NCI-H82 treated with DMSO at 0.1 percent for 48 hours (cell line): ENCODE data around the gene TRAF3IP1.
"Not testable (repeated sequence)": the region's sequence is repeated elsewhere in the genome, so short reads cannot be mapped to it uniquely, and the experiment has no call there.

Experiments used
- DNase-seq: peaks from one replicate; lab custom pipeline; 2025; ENCODE audit not compliant: unreplicated experiment; lab: John Stamatoyannopoulos, UW

TRAF3IP1 gene

DNA sequence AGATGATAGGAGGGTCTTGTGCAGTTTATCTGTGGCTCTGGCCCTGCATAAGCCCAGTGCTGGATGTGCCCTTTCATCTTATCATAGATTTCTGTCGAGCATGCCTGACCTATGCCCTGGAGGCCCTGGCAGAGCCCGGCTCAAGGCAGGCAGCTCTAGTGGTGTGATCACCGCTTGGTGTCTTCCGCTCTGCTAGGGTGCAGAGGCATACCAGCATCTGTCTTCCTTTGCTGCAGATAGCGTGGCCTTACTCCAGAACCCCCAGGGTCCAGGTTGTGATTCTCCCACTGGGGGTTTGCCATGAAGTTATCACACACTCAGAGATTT lies 13.7 kb upstream of the TRAF3IP1 start:
- DNase-seq: no peak

DNA sequence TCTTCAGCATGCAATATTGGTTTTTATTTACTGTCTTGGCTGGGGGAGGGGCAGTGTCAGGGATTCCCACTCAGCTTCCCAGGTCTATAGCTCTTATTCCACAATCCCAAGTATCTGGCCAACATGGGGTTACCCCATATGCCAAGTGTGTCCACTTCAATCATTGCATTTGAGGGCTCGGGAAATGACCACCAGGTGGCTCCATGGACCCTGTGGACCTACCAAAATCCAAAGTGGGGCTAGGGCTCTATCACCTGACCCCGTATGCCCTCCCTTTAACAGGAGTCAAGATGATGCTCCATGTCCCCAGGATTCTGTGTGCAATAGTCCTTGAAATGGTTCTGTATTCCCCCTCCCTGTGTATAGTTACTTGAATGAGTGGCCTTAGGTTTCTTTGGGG lies 12.1 kb upstream of the TRAF3IP1 start:
- no peak for DNase-seq

- not testable (repeated sequence) for DNase-seq
Measured at GRCh38 chr2:238310721-238311120, 9.6 kb upstream of the TRAF3IP1 start.

GRCh38 chr2:238313289-238313990 lies 6.9 kb upstream of the TRAF3IP1 start:
- DNase-seq: no peak

GRCh38 chr2:238313991-238314350 lies 6.3 kb upstream of the TRAF3IP1 start:
- DNase-seq: no peak

- no peak for DNase-seq
Measured at GRCh38 chr2:238314576-238314975, 5.7 kb upstream of the TRAF3IP1 start.

- no peak for DNase-seq
Measured at GRCh38 chr2:238315031-238315595, 5.2 kb upstream of the TRAF3IP1 start.

DNA sequence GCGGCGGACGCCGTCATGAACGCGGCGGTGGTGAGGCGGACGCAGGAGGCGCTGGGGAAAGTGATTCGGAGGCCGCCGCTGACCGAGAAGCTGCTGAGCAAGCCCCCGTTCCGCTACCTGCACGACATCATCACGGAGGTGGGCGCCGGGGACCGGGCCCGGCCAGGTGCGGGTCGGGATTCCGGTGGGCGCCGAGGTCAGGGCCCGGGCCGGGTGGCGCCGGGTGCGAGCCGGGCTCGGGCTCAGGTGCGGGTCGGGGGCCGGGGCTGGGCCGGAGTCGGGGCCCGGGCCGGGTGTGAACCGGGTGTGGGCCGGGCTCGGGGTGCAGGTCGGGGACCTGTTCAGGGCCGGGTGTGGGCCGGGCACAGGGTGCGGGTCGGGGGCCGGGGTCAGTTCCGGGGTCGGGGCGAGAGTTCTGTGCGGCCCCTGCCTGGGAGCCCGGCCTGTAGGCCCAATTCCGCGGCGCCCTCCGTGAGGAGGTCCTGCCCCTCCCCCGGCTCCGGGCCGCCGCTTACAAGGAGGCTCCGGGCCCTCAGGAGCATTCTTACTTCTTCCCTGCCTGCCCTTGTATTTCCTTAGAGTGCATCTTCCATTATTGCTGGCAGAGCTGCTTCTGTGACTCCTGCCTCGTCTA lies 447 bp downstream of the TRAF3IP1 start:
- DNase-seq: no peak

DNA sequence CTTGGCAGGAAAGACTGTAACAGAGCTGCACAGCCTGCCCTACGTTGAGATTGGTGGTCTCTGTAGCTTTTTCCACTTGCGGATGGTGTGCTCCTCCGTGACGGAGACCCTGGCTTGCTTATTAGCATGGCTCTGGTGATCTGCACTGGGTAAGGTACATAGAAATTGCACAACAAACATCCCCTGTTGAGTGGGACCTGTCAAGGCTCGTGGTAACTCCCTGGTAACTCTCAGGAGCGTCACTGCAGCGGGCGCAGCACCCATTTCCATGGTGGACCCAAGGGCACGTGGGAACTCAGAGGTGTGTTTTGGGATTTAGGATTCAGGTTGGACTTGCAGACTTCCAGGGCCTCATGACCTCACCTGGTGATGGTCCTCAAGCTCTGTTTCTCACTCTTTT lies 1.1 kb downstream of the TRAF3IP1 start:
- DNase-seq: no peak

- DNase-seq: no peak
Measured at GRCh38 chr2:238322001-238322411, 1.7 kb downstream of the TRAF3IP1 start.

DNA sequence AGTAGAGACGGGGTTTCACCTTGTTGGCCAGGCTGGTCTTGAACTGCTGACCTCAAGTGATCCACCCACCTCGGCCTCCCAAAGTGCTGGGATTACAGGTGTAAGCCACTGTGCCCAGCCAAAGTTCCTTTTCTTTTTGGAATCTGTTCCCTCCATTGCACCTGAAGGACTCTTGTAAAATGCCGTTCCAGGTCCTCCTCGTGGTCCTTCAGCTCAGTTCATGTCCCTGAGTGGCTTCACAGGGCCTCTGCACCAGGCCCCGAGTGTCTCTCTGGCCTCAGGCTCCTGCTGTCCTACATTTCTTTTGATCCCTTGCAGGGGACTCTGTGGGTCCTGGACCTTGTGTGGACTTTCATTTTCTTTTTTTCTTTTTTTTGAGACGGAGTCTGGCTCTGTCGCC lies 3.9 kb downstream of the TRAF3IP1 start:
- not testable (repeated sequence) for DNase-seq

DNA sequence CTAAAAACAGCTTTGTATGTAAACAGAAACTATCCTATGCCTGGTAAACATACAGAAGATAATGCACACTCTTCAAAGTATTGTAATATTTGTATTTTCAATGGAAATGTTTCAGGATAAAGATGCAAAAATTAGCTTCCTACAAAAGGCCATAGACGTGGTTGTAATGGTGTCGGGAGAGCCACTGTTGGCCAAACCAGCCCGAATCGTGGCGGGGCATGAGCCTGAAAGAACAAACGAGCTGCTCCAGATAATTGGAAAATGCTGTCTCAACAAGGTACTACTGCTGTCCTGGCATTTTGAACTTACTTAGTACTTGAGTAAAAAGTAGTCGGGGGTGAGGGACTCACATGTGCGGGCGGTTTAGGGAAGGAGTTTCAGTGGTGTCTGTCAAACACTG lies 5.4 kb downstream of the TRAF3IP1 start:
- no peak for DNase-seq

DNA sequence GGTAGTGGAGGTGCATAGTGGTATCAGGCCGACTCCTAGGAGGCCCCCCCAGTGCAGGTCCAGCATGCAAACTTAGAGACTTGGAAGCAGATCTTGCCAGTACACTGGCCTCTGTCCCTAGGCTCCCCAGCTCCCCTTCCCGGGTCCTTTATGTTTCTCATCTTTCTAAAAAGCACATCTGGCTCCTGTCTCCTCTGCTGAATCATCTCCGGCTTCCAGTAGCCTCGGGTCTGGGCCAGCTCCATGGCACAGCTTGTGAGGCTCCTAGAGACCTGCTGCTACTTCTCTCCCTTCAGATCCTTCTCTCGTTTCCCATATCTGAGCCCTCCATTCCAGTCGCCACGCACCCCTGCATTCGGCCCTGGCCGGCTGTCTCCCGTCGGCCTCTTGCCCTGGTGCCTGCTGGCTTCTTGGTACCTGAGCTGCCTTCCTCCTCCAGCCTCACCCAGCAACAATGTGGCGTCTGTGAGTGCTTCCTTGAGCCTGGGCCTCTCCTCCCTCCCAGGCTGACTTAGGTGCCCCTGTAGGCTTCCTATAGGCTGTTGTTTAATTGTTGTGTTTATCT lies 6.6 kb downstream of the TRAF3IP1 start:
- DNase-seq: no peak

DNA sequence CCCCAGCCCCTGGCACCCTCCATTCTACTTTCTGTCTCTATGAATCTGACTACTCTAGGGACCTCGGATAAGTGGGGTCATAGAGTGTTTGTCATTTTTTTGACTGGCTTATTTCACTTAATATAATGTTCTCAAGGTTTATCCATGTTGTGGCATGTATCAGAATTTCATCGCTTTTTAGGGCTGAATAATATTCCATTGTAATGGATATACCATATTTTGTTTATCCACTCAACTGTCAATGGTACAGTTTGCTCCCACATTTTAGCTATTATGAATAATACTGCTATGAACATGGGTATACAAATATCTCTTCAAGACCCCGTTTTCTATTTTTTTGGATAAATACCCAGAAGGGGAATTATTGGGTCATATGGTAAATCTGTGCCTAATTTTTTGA lies 7.4 kb downstream of the TRAF3IP1 start:
- no peak for DNase-seq

GRCh38 chr2:238330391-238330790 lies 10.1 kb downstream of the TRAF3IP1 start:
- no peak for DNase-seq

DNA sequence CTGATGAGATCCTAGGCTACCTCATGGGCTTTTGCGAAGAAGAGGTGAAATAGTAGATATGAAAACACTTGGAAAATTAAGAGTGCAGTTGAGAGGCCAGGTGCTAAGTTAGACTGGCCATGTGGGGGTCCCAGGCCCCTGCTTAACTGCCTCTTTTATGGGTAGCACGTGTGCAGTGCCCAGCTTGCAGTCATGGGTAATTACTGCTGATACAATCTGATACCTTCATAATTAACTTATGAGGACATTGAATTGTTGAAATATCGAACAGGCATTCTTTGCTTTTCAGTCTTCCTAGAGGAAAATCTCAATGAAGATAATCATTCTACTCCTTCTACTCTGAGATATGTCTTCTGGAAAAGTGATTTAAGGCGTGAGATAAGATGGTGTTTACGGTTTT lies 11.6 kb downstream of the TRAF3IP1 start:
- no peak for DNase-seq

DNA sequence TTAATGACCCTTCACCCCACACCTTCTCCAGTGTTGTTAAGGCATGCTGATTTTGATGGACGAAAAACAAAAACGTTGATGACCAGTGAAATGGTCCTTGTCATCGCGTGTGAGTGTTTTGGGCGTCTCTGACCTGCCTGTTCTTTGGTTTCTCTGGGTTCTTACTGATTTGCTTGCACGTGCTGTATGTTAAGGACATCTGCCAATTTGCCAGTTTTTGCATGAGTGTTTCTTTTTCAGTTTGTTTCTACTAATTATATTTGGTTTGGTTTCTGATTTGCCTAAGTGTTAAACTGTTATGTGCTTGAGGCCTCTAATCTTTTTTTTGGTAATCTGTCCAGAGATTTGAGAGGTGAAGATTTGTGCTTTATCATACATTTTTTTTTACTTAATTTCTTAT lies 14.6 kb downstream of the TRAF3IP1 start:
- no peak for DNase-seq

- DNase-seq: not testable (repeated sequence)
Measured at GRCh38 chr2:238335591-238335990, 15.3 kb downstream of the TRAF3IP1 start.

DNA sequence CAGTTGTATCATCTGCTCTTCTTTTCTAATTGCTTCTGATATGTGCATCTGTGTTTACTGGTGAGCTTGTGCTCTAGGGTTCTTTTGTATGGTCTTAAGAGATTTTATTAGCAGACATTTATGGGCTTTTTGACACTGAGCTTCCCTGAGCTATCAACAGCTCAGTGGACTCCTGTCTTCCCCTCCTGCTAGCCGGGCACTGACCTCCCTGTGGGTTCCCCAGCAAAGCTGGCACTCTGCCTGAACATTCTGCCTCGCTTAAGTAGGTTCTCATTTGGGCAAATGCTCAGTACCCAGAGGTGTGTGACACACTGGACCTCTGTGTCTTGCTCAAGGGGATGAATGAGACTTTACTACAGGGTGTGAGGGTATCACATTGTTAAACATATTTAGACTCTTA lies 15.8 kb downstream of the TRAF3IP1 start:
- peak; percentile 21 for DNase-seq

DNA sequence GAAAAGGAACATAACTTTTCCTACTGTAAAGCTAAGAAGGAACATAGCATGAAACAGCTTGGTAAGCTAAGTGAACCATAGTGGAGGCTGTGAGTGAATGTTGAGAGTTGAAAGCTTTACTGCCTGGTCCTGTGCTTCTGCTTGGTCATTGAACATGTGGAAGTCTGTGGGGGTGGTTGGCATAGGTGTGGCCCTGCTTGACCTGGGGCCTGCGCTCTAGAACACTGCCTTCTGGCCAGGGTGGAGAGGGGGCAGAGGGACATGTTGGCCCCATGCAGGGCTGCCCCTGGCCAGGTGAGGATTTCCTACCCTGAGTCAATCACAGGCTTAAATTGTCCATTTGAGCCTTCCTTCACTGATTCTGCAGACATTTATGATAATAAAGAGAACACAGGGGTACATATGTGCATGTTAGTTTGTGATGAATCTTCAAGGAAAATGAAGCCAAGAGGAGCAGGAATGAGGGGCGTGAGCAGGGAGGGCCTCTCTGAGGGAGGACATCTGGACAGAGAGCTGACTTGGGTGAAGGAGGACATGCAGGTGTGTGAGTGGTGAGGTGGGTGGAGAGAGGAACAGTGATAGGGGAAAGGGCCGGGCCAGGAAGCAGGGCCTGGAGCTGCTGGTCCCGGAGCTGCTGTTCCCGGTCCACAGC lies 16.6 kb downstream of the TRAF3IP1 start:
- no peak for DNase-seq

DNA sequence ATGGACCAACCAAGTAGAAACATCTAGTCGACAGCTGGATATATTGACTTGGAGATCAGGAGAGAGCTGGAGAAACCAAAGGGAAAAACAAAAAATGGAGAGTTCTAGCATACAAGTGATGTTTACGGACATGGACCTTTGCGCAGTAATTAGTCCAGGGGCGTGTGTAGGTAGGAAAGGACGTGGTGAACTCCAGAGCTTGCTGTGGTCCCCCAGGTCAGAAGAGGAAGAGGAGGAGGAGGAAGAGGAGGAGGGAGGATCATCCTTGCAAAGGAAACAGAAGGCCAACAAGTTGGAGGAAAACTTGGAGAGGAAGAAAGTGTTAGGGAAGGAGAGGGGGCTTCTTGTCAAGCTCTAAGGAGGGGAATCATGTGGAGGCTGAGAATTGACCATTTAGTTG lies 17.5 kb downstream of the TRAF3IP1 start:
- DNase-seq: no peak
